ENCODE data around the gene PHRF1.
A peak's percentile ranks its signal among the peaks of the same experiment; 100 is the strongest.

The PHRF1 gene

DNA sequence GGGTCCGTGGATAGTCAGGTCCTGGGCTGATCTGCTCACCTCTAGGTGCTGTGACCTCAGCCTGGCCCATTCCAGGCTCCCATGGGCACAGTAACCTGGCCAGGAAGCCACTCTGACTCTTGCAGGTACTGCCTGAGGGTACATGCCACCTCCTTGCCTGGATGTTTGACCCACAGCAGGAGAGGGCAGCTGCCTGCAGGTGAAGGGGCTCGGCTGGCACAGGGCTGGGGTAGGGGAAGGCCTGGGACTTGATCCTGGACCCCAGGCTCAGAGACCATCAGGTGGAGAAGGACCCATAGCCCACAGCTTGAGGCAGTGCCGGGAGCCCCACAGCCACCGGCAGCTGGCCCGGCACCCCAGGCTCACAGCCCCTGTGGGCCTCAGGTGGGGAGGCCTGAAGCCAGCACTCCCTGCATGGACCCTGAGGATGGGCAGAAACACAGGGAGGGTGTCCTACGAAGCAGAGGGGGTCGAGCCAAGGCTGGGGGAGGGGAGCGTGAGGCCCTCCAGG is 36.2 kb upstream of the PHRF1 start:
- DNase-seq, result no peak

DNA sequence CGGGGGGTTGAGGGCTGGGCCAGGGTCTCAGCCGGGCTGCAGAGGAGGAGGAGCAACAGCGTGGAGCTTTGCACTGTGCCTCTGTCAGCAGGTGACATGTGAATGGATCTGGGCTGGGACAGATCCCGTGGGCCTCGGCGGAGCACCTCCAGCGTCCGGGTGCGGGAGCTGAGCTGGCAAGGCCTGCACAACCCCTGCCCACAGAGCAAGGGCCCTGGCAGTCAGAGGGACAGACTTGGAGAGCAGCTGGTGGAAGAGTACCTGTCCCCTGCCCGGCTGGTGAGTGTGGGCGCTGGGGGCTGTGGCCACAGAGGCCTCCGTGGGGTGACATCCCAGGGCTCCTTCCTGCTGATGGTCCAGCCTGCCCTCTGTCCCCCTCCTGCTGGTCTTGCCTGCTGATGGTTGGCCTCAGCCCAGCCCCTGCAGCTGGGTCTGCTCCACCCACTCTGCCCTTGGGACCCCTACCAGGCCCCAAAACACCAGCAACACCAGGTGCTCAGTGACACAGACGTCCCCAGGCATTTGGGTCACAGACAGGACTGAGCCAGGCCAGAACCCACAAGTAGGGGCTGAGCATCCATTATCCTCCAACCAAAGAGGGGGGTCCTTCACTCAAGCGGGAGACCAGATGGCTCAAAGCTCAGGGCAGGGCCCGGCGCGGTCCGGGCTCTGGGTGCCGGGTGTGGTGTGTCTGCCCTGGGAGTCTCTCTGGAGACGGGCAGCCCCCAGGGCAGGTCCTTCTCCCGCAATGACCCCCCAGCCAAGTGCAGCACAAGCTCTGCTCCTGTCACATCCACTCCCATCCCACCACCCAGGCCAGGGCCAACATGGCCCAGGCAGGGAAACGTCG is 35.5 kb upstream of the PHRF1 start:
- no peak for DNase-seq

DNA sequence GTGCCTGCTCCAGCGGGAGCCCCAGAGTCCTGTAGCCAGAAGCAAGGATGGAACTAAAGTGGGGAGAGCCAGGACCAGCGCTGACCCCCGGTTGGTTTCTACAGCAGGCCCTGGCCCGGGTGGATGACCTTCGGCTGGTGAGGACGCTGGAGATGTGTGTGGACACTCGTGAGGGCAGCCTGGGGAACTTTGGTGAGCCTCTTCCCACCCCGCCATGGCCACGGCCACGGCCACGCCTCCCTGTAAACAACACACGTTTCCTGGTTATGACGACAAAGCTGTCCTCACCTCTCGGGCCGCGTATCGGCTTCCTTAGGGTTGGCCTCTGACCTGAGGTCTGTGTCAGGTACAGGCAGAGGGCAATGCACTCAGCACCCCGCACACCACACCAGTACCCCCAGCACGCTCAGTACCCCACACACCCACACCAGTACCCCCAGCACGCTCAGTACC is 34.8 kb upstream of the PHRF1 start:
- no peak for DNase-seq

DNA sequence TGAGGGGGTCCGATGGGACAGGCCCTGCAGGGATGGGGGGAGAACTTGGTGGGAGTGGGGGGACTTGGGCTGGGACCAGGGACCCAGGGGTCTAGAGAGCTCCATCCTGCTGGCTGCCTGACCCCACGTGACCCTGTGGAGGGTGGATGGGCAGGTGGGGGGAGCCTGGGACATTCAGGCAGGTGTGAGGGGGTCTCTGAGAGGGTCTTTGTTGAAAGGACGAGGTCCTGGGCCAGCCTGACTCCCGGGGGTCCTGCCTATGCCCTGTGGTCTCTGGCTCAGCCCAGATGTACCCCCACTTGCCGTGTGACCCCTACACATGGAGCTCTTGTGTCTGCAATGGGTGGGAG is 31.5 kb upstream of the PHRF1 start:
- no peak for DNase-seq

DNA sequence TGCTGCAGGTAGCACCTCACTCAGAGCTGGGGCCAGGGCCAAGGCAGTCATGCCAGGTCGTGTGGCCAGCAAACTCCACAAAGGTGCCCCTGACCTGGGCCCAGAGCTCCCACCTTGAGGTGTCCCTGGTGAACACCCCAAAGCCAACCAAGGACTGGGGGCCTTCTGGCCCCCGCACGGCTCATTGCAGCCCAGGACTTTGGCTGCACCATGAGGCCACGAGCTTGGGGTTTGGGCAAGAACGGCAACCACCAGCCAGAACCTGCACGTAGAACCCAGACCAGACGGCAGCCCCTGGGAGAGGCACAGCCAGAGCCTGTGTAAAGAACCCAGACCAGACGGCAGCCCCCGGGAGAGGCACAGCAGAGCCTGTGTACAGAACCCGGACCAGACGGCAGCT is 31.1 kb upstream of the PHRF1 start:
- no peak for DNase-seq

DNA sequence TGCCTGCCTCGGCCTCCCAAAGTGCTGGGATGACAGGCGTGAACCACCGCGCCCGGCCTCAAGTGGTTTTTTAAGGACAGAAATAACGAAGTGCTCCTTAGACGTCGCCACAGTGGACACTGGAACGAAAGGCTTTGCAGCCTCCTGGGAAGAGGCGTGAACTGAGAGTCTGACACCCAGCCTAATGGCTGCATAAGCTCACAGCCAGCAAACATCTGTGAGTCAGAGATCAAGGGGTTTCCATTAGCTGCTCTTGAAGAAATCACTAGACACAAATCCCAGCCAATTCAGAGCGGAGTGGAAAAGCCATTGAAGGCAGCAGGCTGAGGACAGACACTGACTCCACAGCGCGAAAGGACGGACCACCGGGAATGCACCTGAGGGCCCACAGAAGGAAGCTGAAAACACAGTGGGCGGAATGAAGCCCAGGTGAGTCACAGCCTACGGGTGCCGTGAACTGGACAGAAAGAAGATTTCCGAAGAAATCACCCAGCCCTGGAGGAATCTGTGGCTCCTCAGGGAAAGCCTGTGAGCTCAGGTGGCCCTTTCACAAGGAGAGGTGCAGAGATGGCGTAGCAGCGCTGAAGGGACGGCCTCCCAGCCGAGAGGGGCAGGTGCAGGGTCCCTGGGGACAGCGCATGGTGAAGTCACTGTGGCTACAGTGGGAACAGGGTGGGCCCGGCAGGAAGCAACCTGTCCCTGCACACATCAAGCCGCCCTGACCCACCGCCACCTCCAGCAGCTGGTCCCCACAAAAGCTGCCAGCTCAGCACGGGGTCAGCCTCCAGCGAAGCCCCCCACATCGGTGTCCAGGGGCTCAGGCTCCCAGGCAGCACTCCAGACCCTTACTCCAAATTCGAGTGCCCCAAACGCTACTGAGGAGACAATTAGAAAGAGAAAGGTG is 27.3 kb upstream of the PHRF1 start:
- peak; percentile 50 for DNase-seq

DNA sequence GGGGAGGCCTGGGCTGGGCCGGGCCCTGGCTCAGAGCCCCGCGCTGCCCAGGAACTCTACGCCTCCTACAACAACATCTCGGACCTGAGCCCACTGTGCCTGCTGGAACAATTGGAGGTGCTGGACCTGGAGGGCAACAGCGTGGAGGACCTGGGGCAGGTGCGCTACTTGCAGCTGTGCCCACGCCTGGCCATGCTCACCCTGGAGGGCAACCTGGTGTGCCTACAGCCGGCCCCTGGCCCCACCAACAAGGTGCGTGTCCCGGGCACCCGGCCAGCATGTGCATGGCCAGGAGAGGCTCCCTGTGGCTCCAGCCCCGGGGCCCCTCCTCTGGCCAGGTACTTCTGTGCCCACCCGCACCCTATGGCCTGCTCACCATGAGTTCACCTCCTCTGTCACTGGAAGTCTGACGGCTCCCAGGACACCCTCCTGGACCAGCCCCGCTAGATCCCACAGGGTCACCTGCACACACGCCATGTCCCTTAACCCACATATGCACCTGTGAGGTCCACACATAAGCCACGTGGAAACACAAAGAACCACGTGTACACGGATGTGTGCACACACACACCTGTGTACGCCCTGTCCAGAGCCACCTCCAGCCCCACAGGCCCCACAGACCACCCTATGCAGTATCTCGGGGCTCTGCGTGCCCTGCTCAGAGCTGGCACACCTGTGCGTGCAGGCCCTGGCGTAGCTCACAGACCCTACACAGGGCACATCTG is 26.1 kb upstream of the PHRF1 start:
- DNase-seq, result no peak

DNA sequence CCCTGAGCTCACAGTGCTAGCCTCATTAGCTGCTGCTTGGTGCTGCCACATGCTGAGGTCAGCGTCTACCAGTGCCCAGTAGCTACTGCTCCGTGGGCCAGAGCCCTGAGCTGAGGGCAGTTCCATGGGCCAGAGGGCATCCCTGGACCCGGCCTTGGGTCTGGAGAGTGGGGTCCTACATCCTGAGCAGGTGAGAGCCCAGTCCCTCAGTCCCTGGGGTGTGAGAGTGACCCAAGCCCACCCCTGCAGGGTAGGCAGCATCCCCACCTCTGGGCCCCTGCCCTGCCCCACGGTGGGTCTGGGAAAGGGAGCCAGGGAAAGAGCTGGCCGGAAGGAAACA is 25.6 kb upstream of the PHRF1 start:
- no peak for DNase-seq

DNA sequence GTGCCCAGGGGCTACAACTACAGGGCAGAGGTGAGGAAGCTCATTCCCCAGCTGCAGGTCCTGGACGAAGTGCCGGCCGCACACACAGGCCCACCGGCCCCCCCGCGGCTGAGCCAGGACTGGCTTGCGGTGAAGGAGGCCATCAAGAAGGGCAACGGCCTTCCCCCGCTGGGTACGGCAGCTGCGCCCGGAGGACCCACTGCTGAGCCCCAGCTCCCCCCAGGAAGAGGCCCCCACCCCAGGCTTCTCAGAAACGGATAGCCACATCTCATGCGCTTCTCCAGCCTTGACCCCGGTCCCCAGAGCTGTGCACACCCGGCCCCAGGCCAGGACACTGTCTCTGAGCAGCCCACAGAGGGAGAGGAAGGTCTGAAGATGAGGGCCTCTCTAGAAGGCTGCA is 25.1 kb upstream of the PHRF1 start:
- no peak for DNase-seq

DNA sequence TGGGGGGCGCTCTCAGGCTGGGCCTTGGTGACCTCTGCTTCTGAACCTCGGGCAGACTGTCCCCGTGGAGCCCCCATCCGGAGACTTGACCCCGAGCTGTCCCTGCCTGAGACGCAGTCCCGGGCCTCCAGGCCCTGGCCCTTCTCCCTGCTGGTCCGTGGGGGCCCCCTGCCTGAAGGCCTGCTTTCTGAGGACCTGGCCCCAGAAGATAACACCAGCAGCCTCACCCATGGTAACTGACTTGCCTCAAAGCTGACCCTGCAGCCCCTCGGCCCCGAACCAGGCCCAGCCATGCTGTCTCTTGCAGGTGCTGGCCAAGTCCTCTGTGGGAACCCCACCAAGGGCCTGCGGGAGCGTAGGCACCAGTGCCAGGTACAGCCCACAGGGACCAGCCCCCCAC is 24.7 kb upstream of the PHRF1 start:
- DNase-seq, result no peak

DNA sequence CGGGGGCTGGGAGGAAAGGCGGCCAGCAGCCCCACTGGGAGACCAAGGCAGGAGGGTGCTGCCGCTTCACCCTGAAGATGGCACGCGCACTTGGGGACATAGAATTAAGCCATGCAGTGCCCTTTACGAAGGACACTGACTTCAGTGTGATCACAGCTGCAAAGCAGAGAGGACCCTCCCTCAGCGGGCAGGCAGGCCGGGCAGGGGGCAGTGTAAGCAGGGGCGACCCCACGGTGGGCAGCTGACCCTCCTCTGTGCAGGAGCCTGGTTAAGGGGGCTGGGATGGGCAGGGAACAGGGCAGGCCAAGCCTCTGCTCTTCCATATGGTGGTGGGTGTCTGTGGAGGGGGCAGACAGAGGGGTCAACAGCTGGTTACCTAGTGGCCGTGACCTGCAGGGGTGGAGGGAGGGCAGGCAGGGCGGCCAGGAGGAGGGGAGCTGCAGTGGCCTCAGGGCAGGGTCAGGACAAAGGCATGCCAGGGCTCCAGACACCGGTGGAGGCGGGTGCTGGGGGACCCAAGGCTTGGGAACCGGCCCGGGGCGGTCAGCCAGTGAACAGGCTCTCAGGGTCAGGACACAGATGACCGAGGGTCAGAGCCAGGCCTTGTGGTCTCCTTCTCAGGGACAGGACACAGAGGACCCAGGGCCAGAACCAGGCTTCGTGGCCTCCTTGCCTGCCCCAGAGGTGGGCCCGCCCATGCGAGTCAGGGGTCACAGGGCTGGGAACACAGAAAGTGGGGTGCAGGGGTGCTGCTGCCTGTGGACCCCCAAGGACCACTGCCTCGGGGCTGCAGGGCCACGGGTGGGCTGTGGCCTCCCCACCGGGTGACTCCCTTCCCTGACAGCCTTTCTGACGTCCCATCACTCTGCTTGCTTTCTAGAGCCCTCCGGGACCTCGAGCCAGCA is 22.9 kb upstream of the PHRF1 start:
- DNase-seq, result no peak

DNA sequence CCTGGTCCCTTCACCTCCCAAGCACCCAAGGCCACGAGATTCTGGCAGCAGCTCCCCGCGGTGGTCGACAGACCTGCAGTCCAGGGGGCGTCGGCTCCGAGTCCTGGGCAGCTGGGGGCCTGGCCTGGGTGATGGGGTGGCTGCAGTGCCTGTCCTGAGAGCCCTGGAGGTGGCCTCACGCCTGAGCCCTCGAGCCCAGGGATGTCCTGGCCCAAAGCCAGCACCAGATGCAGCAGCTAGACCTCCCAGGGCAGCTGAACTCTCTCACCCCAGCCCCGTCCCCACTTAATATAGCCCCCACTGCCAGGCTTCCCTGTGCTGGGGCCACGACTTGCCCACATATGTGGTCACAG is 22.3 kb upstream of the PHRF1 start:
- DNase-seq, result no peak

DNA sequence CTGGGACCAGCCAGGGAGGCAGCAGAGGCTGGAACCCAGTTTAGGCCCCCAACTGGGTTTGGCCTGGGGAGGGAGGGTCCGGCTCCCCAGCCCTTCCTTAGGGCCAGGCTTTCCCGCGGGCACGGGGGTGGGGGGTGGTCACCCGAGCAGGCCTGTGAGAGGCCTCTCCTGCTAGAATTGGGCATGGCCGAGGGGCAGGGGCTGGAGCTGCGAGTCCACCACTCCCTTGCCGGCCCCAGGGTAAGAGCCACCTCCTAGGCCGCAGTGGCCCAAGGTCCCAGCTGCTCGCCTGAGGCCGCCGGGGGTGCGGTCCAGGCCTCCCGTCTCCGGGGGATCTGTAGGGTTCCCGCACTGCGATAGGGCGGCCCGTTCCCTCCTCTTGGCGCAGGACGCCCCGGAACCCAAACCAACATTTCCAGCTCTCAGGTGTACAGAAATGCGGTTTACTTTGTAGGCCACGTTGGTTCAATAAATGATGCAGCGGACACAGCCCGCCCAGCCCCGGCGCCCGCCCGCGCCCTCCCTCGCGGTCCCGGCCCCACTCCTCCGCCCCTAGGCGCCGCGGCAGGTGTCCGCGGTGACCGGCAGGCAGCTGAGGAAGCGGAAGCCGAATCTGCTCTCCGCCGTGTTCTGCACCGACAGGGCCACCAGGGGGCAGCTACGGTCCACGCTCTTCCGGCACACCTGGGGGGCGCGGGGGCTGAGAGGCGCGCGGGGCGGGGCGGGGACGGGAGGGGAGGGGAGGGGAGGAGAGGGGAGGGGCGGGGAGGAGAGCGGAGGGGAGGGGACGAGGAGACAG is 21.6 kb upstream of the PHRF1 start:
- peak; percentile 89 for DNase-seq

DNA sequence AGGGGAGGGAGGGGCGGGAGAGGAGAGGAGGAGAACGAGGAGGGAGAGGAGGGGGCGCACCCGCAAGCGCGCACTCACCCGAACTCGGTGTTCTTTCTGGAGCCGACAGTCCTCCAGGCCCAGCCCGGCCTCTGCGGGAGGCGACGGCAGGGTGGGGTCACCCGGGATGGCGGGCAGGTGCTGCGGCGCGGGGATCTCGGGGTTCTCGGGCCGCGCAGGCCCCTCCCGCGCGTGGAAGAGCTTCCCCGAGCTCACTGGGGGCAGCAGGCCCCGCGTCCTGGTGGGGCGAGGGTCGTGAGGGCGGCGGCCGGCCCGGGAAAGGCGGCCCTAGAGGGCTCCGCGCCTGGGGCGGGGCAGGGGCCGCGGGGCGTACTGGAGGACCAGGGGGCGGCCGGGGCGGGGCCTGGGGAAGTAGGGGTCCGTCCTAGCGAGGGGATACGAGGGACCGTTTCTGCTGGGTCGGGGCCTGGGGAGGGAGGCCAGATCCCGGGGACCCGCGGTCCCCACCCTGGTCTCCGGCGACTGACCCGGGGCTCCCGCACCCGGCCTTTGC is 21.0 kb upstream of the PHRF1 start:
- DNase-seq, result no peak

DNA sequence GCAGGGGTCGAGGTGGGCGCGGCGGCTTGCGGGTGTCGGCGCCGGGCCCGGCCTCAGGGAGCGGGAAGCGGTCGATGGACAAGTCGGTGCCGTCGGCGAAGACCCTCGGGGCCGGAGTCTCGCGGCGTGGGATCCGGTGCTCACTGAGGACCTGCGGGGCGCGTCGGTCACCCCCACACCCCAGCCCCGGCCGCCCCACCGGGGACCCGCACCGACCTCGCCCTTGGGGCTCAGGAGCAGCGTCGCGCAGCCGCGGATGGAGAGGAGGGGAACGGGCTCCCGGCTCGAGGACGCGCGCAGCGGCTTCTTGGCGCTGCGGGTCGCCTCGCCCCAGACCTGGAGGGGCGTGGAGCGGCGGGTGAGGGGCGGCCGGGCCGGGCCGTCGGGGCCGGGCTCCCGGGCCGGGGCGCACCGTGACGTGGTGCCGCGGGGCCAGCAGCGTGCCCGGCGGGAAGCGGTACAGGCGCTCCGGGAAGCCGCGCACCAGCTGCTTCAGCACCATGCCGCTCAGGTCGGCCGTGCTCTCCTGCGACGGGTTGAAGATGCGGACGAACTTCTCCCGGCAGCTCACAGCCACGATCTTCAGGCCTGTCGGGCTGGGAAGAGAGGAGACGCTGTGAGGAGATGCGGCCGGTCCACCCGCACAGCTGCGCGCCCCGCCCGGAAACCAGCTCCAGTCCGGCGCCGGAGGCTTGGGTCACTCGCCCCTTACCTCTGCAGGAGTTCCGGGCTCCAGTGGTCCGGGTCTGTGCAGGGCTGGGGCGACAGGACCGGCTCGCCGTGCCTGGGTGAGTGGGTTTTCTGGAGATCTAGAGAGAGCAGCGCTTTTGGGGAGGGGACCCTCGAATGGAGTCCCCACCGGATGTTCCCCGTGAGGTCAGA is 20.2 kb upstream of the PHRF1 start:
- no peak for DNase-seq

DNA sequence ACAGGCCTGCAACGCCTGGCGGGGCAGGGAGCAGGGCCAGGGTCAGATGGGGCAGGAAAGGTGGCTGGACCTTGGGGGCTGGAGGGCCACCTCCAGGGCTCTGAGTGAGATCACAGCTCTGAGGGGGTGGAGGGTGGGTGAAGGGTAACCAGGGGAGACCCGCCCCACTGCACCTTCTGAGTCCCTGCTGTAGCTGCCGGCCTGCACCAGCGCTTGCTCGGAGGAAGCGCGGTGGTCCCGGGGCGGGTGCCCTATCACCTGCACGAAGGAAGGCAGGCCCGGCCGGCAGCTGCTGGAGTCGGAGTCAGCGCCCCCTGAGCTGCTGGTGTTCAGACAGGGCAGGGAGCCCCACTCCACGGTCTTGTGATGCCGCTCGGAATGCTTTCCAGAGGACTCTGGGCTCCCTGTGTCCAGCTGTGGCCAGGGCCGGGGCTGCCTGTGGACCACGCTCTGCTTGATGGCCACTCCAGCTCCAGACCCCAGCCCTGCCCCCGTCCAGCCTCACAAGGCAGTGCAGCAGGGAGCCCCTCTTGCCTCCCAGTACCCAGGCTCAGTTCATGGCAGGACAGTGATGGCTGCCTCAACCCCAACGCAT is 19.5 kb upstream of the PHRF1 start:
- no peak for DNase-seq

DNA sequence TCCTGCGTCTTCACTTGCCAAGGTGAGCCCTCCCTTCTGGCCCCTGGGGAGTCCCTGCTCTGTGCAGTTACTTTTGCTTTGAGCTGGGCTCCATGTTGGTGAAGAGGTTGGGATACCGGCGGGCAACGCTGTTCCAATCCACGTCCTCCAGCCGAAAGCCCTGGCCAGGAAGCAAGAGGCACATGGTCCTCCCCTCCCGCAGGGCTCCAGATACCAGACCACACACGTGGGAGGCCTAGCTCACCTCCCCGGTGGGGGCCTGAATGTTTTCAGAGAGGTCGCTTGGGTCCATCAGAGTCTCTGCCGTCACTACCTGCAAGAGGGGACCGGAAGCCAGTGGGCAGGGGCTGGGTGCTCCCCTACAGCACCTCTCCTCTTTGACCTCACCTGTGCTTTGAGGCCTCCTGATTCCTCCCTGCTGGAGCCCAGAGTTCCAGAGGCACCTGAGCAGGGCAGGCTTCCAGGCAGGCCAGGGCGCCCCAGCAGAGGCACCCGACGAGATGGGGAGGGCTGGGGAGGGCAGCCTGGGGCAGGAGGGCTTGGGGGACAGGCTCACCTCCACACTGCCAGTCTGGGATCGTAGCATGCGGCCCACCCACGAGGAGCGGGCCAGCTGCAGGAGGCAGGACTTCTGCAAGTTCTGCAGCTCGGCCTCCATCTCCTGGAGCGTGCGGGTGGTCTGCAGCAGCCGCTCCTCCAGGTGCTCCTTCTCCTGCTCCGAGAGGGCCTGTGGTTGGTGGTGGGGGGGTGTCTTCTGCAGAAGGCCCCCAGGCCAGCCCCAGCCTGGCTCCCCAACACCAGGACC is 18.7 kb upstream of the PHRF1 start:
- no peak for DNase-seq

DNA sequence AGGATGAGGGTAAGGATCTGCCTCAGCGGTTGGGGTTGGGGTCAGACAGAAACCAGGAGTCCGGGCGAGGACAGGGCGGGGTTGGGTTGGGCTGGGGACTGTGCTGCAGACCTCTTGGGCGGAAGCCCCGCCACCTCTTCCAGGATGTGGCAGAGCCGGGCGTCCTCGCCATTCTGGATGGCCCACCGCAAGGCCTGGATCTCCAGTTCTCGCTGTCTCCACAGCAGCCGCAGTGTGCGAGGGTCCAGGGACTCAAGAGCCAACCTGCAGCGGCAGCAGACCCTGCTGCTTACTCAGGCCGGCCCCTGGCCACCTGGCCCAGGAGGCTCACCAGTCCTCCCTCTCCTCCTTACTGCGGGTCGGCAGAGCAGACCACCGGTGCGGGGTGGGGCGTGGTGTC is 17.8 kb upstream of the PHRF1 start:
- no peak for DNase-seq
